Thyroid gland (tissue), 4 donors: ENCODE measurements around the gene PDE10A.

Experiments
- POLR2A ChIP-seq, 2 donors: fragments of 450-650 bp; IDR thresholded peaks; one replicate each; pipeline ENCODE4 v1.6.1; 2017; ENCODE audit warnings: antibody characterized with exemption in 2 of 2, mild to moderate bottlenecking in 2 of 2, moderate library complexity in 1 of 2
- TF ChIP-seq, protein P1 (sequence below), 6 experiments: fragments of 200-600 bp in 3 of 6; fragments of 450-650 bp in 3 of 6; sonication (generic) in 3 of 6; IDR thresholded peaks; one replicate each; pipeline ENCODE4 v1.5.1; 2016 to 2019; ENCODE audit warnings: antibody characterized with exemption in 6 of 6, mild to moderate bottlenecking in 2 of 6, inconsistent platforms in 1 of 6, moderate library complexity in 1 of 6

DNA sequence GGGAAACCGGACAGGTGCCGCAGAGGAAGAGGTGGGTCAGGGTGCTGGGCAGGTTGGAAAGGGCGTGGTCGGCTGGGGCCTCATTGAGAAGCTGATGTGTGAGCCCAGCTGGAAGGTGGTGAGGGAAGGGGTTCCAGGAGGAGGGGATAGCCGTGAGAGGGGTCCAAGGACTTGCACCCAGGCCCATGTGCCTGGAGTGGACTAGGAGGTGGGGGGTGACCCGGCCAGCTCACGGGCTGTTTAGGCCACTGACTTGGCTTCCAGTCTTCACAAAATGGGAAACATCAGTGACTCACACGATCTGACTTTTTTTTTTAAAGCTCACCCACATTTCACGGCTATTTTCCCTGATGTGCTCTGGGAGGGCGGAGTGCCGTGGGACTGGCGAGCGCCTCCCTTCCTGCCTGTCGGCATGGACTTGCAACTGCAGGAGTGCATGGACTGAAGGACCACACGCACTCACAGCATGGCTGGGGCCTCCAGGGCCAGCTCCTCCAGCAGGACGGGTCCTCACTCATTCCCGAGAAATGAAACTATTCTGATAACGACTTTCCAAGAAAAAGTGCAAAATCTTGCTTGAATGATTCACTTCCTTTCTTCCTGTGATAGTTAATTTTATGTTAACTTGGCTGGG, 13.5 kb upstream of the PDE10A start:
- TF ChIP-seq, protein P1, sequence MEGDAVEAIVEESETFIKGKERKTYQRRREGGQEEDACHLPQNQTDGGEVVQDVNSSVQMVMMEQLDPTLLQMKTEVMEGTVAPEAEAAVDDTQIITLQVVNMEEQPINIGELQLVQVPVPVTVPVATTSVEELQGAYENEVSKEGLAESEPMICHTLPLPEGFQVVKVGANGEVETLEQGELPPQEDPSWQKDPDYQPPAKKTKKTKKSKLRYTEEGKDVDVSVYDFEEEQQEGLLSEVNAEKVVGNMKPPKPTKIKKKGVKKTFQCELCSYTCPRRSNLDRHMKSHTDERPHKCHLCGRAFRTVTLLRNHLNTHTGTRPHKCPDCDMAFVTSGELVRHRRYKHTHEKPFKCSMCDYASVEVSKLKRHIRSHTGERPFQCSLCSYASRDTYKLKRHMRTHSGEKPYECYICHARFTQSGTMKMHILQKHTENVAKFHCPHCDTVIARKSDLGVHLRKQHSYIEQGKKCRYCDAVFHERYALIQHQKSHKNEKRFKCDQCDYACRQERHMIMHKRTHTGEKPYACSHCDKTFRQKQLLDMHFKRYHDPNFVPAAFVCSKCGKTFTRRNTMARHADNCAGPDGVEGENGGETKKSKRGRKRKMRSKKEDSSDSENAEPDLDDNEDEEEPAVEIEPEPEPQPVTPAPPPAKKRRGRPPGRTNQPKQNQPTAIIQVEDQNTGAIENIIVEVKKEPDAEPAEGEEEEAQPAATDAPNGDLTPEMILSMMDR (IDR thresholded peaks at IDR 0.05): no peak
- TF ChIP-seq POLR2A (IDR thresholded peaks at IDR 0.05): no peak
